ENCODE measurements around the gene DENND2D.
A peak's percentile ranks its signal among the peaks of the same experiment; 100 is the strongest.

DENND2D gene

DNA sequence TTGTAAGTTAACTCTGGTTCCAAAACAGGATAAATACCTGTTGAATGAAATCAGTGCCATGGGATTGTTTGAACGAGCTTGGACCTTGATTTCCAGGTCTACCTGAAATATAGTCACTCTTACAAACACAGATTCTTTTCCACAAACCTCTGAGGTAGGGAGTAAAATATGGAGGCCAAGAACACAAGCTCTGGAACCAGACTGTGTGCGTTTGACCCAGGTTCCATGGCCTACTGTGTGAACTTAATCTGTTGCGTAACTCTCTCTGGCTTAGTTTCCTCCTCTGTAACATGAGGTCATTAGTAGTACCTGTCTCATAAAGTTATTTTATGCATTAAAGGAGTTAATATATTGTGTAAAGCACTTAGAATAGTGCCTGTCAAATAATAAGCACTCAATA is 25.1 kb downstream of the DENND2D start:
- no peak for DNase-seq (ENCODE audit: low read depth)

DNA sequence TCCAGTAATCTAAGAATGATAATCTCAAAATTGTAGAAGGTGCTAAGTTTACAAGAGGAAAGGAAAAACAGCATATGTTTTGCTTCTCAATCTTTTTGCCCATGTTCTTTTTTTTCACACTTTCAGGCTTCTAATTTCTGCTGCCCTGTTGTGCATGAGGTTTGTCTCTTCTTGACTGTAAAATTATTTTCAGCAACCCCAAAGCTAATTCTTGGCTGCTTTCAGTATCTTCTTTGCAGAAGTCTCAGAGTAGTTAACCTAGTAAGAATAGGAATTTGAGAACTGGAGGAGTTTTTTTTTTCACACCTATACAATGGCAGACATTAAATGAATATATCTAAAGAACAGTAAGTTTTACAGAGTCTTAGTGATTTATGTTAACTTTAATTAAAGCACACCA is 26.4 kb downstream of the DENND2D start:
- no peak for DNase-seq (ENCODE audit: low read depth)

- no peak for DNase-seq (ENCODE audit: low read depth)
Measured at GRCh38 chr1:111172463-111172862, 28.0 kb downstream of the DENND2D start.

DNA sequence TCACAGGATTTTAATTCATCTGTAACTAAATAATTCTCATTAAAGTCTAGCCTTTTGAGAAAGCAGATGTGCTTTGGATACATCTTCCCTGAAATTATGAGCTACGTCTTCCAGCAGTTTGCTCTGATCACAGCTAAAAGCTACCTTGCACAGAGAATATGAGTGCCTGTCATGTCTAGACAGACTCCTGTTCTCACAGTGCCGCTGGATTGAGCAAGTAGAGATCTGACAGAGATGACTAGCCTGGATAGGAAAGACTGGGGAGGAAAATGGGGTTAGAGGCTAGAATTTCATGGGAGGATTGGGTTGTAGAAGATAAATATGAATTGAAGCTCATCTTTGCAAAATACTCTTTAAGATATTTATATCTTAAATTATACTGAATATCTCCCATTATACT is 36.3 kb downstream of the DENND2D start:
- no peak for DNase-seq (ENCODE audit: low read depth)

DNA sequence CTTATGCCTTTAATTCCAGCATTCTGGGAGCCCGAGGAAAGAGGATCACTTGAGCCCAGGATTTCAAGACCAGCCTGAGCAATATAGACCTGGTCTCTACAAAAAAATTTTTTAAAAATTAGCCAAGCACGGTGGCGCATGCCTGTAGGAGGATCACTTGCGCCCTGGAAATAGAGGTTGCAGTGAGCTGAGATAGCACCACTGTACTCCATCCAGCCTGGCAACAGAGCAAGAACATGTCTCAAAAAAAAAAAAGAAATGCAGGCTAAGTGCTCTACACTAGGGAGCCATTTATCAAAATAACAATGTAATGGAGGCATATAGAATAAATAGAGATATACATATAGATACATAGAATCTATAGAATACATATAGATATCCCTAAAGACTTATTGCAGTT is 37.1 kb downstream of the DENND2D start:
- DNase-seq (ENCODE audit: low read depth), result no peak

GRCh38 chr1:111162488-111162880 is 38.0 kb downstream of the DENND2D start:
- DNase-seq (ENCODE audit: low read depth), result no peak

- DNase-seq (ENCODE audit: low read depth), result no peak
Measured at GRCh38 chr1:111161843-111162487, 38.5 kb downstream of the DENND2D start.

DNA sequence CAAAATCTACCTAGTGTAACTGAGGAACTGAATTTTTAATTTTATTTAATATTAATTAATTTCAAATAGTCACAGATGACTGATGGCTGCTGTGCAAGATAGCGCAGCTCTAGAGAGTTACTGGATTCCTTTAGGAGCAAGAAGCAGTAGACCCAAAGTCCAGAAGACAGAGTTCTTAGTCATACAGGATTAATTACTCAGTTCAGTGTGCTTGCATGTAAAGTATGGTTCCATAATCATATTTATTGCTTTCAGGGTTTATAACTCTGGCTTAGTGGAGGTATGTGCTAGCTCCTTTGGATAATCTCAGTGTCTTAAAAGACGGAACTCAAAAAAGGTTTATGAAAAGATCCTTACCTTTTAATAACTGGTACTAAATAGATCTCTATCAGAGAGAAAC is 43.0 kb downstream of the DENND2D start:
- DNase-seq (ENCODE audit: low read depth), result no peak

- DNase-seq (ENCODE audit: low read depth), result no peak
Measured at GRCh38 chr1:111154021-111154999, 46.1 kb downstream of the DENND2D start.

DNA sequence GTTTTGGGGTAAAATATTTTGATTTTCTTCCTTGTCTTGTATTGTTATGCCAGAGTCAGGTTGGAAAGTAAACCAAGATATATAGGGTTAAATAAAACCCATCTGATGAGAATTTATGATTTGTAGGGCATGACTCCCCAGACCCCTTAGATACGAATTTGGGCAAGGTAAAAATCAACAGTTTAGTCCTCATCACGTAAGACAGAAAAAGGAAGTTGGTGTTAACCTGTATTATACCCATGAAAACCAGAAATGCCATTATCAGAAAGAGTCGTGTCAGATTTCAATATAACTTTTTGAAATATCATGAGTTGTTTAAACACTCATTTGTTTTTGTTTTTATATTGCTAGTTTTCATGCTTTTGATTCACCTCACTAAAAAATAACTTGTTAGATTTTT is 48.6 kb downstream of the DENND2D start:
- no peak for DNase-seq (ENCODE audit: low read depth)

- no peak for DNase-seq (ENCODE audit: low read depth)
Measured at GRCh38 chr1:111148376-111148881, 52.0 kb downstream of the DENND2D start.

DNA sequence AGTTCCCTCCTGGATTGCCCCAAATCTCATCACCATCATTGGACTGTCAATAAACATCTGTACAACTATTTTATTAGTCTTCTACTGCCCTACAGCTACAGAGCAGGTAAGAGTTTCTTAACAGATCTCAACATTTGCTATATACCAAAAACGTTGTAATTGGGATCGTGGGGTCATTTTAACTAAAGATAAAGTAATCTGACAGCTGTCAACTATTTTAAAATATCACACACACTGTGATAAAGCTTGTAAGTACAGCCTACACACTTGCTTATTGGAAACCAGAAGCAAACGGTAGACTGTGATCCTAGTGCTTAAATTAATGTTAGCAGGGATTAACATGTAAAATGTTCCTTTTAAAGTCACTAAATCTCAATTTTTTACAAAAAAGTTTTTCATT is 52.5 kb downstream of the DENND2D start:
- DNase-seq (ENCODE audit: low read depth), result no peak

DNA sequence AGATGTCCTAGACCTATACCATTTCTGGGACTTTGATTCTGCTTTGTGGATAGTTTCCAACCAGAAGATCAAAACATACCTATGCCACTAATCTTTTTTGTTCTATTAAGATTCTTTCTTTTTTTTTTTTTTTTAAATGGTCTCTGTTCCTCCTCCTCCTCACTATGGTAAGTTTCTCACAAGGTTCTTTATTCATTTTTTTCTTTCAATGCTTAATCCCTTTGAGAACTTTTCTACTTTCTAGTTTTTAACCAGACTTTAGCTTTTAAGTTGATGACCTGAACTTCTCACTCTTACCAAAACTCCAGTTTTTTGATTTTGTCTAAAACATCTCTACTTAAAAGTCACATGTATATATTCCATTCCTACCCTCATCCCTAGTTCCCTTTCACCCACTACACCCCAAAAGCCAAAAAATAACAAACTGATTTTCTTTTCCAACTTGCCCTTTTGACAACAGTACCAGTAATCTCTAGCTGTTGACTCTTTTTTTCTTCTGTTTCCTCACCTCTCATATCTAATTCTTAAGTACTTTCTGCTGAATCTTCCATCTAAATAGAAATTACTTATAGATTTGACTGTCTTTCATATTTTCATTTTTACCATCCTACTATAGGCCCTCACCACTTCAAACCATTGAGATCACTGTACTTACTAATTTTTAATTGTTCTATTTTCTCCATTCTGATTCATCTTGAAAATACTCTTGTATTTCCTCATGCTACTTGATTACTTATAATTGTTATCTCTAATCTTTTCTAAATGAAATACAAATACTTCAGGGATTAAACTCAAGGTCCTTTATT is 54.3 kb downstream of the DENND2D start:
- DNase-seq (ENCODE audit: low read depth), result no peak

DNA sequence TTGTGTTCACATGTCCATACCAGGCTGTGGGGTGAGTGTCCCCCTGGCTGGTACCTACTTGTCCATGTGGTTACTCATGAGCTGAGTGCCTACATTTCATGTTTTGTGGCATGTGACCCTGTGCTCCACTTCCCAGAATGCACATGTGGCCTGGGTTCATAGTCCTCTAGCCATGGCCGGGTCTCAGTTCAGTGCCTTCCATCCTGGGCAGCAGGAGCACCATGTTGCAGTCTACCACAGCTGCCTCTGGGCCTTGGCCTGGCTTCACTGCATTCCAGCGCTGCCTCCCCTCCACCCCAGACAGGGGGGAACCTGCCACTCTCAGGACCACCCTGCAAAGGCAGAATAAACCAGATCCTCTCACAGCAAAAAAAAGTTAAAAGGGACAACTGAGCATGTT is 54.9 kb downstream of the DENND2D start:
- DNase-seq (ENCODE audit: low read depth), result no peak

DNA sequence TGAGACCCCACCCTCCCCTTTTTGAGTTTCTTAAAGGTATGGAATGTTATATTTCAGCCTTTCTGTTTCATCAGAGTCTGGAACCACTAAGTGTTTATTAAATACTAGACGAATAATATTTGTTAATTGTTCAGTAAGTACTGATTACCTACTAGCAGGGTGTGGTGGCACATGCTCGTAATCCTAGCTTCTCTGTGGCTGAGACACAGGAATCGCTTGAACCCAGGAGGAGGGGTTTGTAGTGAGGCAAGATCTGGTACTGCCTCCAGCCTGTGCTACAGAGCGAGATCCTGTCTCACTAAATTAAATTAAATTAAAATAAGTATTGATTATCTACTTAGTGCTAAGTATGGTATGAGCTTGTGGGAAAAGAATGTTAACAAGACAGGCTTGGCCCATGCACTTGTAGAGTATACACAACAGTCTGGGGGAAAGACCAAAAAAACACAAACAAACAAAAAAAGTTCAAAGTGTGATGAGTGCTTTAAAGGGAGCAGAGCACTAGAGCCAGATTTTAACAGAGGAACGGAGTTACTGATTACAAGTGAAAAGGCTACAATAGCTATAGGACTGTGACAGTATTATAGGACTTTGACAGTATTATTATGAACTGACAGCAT is 58.0 kb downstream of the DENND2D start:
- no peak for DNase-seq (ENCODE audit: low read depth)

GRCh38 chr1:111141245-111142220 is 58.9 kb downstream of the DENND2D start:
- no peak for DNase-seq (ENCODE audit: low read depth)

GRCh38 chr1:111140680-111140967 is 59.8 kb downstream of the DENND2D start:
- no peak for DNase-seq (ENCODE audit: low read depth)

- DNase-seq (ENCODE audit: low read depth), result peak; percentile 89
Measured at GRCh38 chr1:111139956-111140679, 60.3 kb downstream of the DENND2D start, which contains the start of the genes CEPT1 and DRAM2. CEPT1 (plus strand) TSS chr1:111140223; CDS start chr1:111147715, 7,492 bp downstream. DRAM2 (minus strand) TSS chr1:111140093; CDS start chr1:111131554, 8,539 bp downstream.

GRCh38 chr1:111139324-111139955 is 61.0 kb downstream of the DENND2D start:
- DNase-seq (ENCODE audit: low read depth), result peak; percentile 29

Measured in T follicular helper cell (primary cell).